Activated CD4-positive, alpha-beta T cell treated with anti-CD3 and anti-CD28 coated beads, Interleukin-2, amount 10 ng/mL, durations not matched to agents 7 days and 5 days (primary cell): ENCODE results near the gene MYCBP2. TPM values are rescaled to one million over a fixed set of nuclear protein-coding genes. Genes with fewer than 3 reads are reported as not detected.
"Not testable (repeated sequence)": the region's sequence is repeated elsewhere in the genome, so short reads cannot be mapped to it uniquely, and the experiment has no call there.

Experiments
- CTCF ChIA-PET: fragments of 350-600 bp; sonication (Branson Sonifier 250); formaldehyde crosslinking; loops from one replicate; lab custom pipeline; 2021; ENCODE audit warnings: antibody characterized with exemption; lab: Charles Lee
- POLR2A ChIA-PET: fragments of 350-600 bp; sonication (Branson Sonifier 250); formaldehyde crosslinking; loops from one replicate; lab custom pipeline; 2021; ENCODE audit warnings: antibody characterized with exemption; lab: Charles Lee
- DNase-seq: peaks from one replicate; pipeline ENCODE4 v3.0.0-alpha.2; 2020
- H3K27ac Mint-ChIP-seq: one replicate; pipeline ENCODE4 v1.8.0; 2021; ENCODE audit warnings: mild to moderate bottlenecking, moderate library complexity, mixed read lengths
- H3K27me3 Mint-ChIP-seq: one replicate; pipeline ENCODE4 v1.8.0; 2021; ENCODE audit warnings: mixed read lengths
- H3K36me3 Mint-ChIP-seq: one replicate; pipeline ENCODE4 v1.8.0; 2021; ENCODE audit warnings: low read depth, mixed read lengths
- H3K4me1 Mint-ChIP-seq: one replicate; pipeline ENCODE4 v1.8.0; 2021; ENCODE audit warnings: mixed read lengths
- H3K4me3 Mint-ChIP-seq: one replicate; pipeline ENCODE4 v1.8.0; 2021; ENCODE audit warnings: mild to moderate bottlenecking, moderate library complexity, mixed read lengths
- H3K9me3 Mint-ChIP-seq: one replicate; pipeline ENCODE4 v1.8.0; 2021; ENCODE audit warnings: mixed read lengths
- total RNA-seq, 2 experiments: library from RNA; stranded (reverse); gene quantifications; one replicate each; pipeline ENCODE4 v1.2.3, GENCODE V29; 2021

The MYCBP2 gene
- total RNA-seq, 2 experiments from 2014 or later, result 118 to 129 TPM

GRCh38 chr13:77329911-77330584, 3.2 kb upstream of the MYCBP2 start:
- Mint-ChIP-seq H3K9me3 (no peaks in the 10 kb centered on the region), H3K4me3 (peak overlapping the region; percentile 95), H3K4me1 (peaks cover 30% of the 10 kb centered on the region), H3K27ac (peak overlapping the region; percentile 99), H3K27me3 (no peaks in the 10 kb centered on the region), H3K36me3 (peaks cover 9% of the 10 kb centered on the region)
- ChIA-PET POLR2A (no interaction called here), CTCF (interaction anchor here (0.6 to 1.5 kb wide), 3 partner anchors 9 to 13 kb away, joined by 3 read pairs; no protein-coding TSS in a partner anchor)
- no peak for DNase-seq

GRCh38 chr13:77329133-77329910, 2.4 kb upstream of the MYCBP2 start:
- Mint-ChIP-seq H3K27me3 (no peaks in the 10 kb centered on the region), H3K27ac (peak overlapping the region; percentile 99), H3K9me3 (no peaks in the 10 kb centered on the region), H3K36me3 (peaks cover 12% of the 10 kb centered on the region), H3K4me3 (peak overlapping the region; percentile 95), H3K4me1 (peaks cover 36% of the 10 kb centered on the region)
- ChIA-PET POLR2A (interaction anchor here (0.6 kb wide), 1 partner anchor 144 kb away, joined by 3 read pairs; no protein-coding TSS in a partner anchor), CTCF (interaction anchor here (1.2 to 1.5 kb wide), 2 partner anchors 8 to 12 kb away, joined by 3 read pairs; no protein-coding TSS in a partner anchor)
- peak; percentile 96 for DNase-seq

GRCh38 chr13:77328819-77329132, 1.9 kb upstream of the MYCBP2 start:
- Mint-ChIP-seq H3K36me3 (peaks cover 17% of the 10 kb centered on the region), H3K4me1 (peaks cover 41% of the 10 kb centered on the region), H3K9me3 (no peaks in the 10 kb centered on the region), H3K27me3 (no peaks in the 10 kb centered on the region), H3K27ac (peak overlapping the region; percentile 99), H3K4me3 (peak overlapping the region; percentile 95)
- no peak for DNase-seq
- ChIA-PET POLR2A (interaction anchor here (0.6 kb wide), 1 partner anchor 143 kb away, joined by 3 read pairs; no protein-coding TSS in a partner anchor), CTCF (interaction anchor here (1.2 kb wide), 1 partner anchor 8 kb away, joined by 3 read pairs; no protein-coding TSS in a partner anchor)

- DNase-seq, result peak; percentile 35
- H3K4me1 Mint-ChIP-seq, result peaks cover 63% of the 10 kb centered on the region
- H3K27me3 Mint-ChIP-seq, result no peaks in the 10 kb centered on the region
- ChIA-PET CTCF (interaction anchor here (2.0 kb wide), 1 partner anchor 13 kb away, joined by 5 read pairs; no protein-coding TSS in a partner anchor), POLR2A (no interaction called here)
- peaks cover 26% of the 10 kb centered on the region for H3K36me3 Mint-ChIP-seq
- H3K27ac Mint-ChIP-seq, result peak overlapping the region; percentile 96
- H3K9me3 Mint-ChIP-seq, result no peaks in the 10 kb centered on the region
- H3K4me3 Mint-ChIP-seq, result peak overlapping the region; percentile 93
These were observed 1.4 kb downstream of the MYCBP2 start for GRCh38 chr13:77325371-77325980.

- CTCF ChIA-PET, result no interaction called here
- POLR2A ChIA-PET, result no interaction called here
- Mint-ChIP-seq H3K4me1 (peaks cover 73% of the 10 kb centered on the region), H3K27me3 (no peaks in the 10 kb centered on the region), H3K36me3 (peaks cover 28% of the 10 kb centered on the region), H3K9me3 (no peaks in the 10 kb centered on the region), H3K4me3 (peak overlapping the region; percentile 93), H3K27ac (peak overlapping the region; percentile 65)
- DNase-seq, result no peak
These were observed 3.0 kb downstream of the MYCBP2 start for GRCh38 chr13:77323858-77324257.

GRCh38 chr13:77319536-77319935, 7.4 kb downstream of the MYCBP2 start:
- Mint-ChIP-seq H3K36me3 (peaks cover 22% of the 10 kb centered on the region), H3K4me3 (no peak overlapping the region), H3K27ac (peak overlapping the region; percentile 3), H3K4me1 (peaks cover 78% of the 10 kb centered on the region), H3K27me3 (no peaks in the 10 kb centered on the region), H3K9me3 (no peaks in the 10 kb centered on the region)
- CTCF ChIA-PET, result interaction anchor here (1.0 kb wide), 1 partner anchor 179 kb away, joined by 3 read pairs; no protein-coding TSS in a partner anchor
- POLR2A ChIA-PET, result no interaction called here
- no peak for DNase-seq

GRCh38 chr13:77318741-77319140, 8.2 kb downstream of the MYCBP2 start:
- POLR2A ChIA-PET, result no interaction called here
- Mint-ChIP-seq H3K36me3 (peaks cover 19% of the 10 kb centered on the region), H3K9me3 (no peaks in the 10 kb centered on the region), H3K4me1 (peaks cover 78% of the 10 kb centered on the region), H3K4me3 (no peak overlapping the region), H3K27ac (no peak overlapping the region), H3K27me3 (no peaks in the 10 kb centered on the region)
- no peak for DNase-seq
- CTCF ChIA-PET, result interaction anchor here (1.0 kb wide), 1 partner anchor 18 kb away, joined by 3 read pairs; no protein-coding TSS in a partner anchor

- ChIA-PET CTCF (no interaction called here), POLR2A (no interaction called here)
- no peak overlapping the region for H3K4me3 Mint-ChIP-seq
- H3K9me3 Mint-ChIP-seq, result no peaks in the 10 kb centered on the region
- H3K27ac Mint-ChIP-seq, result no peak overlapping the region
- DNase-seq, result no peak
- H3K4me1 Mint-ChIP-seq, result peaks cover 71% of the 10 kb centered on the region
- no peaks in the 10 kb centered on the region for H3K27me3 Mint-ChIP-seq
- peaks cover 13% of the 10 kb centered on the region for H3K36me3 Mint-ChIP-seq
These were observed 10.5 kb downstream of the MYCBP2 start for GRCh38 chr13:77316430-77316829.

- CTCF ChIA-PET, POLR2A ChIA-PET: not testable (repeated sequence)
These were observed 11.4 kb downstream of the MYCBP2 start for GRCh38 chr13:77315509-77315908.

GRCh38 chr13:77313923-77314322, 13.0 kb downstream of the MYCBP2 start:
- H3K4me3 Mint-ChIP-seq, result no peak overlapping the region
- no peaks in the 10 kb centered on the region for H3K27me3 Mint-ChIP-seq
- H3K36me3 Mint-ChIP-seq, result peaks cover 20% of the 10 kb centered on the region
- no peak overlapping the region for H3K27ac Mint-ChIP-seq
- DNase-seq, result no peak
- no peaks in the 10 kb centered on the region for H3K9me3 Mint-ChIP-seq
- ChIA-PET CTCF (interaction anchor here (0.7 kb wide), 2 partner anchors 28 to 1365 kb away, joined by 3 to 5 read pairs; no protein-coding TSS in a partner anchor), POLR2A (no interaction called here)
- peaks cover 75% of the 10 kb centered on the region for H3K4me1 Mint-ChIP-seq

More at GRCh38 chr13:77315509-77315908, 11.4 kb downstream of the MYCBP2 start:
- Mint-ChIP-seq H3K36me3 (peaks cover 15% of the 10 kb centered on the region), H3K4me1 (peaks cover 72% of the 10 kb centered on the region)
- H3K9me3 Mint-ChIP-seq, H3K27ac Mint-ChIP-seq, DNase-seq, H3K4me3 Mint-ChIP-seq, H3K27me3 Mint-ChIP-seq: not testable (repeated sequence)

GRCh38 chr13:77312311-77312710, 14.6 kb downstream of the MYCBP2 start:
- no peaks in the 10 kb centered on the region for H3K27me3 Mint-ChIP-seq
- H3K27ac Mint-ChIP-seq, result no peak overlapping the region
- peaks cover 80% of the 10 kb centered on the region for H3K4me1 Mint-ChIP-seq
- H3K36me3 Mint-ChIP-seq, result peaks cover 19% of the 10 kb centered on the region
- ChIA-PET CTCF (no interaction called here), POLR2A (no interaction called here)
- peaks cover 2% of the 10 kb centered on the region for H3K9me3 Mint-ChIP-seq
- H3K4me3 Mint-ChIP-seq, result no peak overlapping the region
- DNase-seq, result no peak

- Mint-ChIP-seq H3K9me3 (peaks cover 2% of the 10 kb centered on the region), H3K27me3 (no peaks in the 10 kb centered on the region), H3K36me3 (peaks cover 16% of the 10 kb centered on the region), H3K27ac (no peak overlapping the region), H3K4me3 (no peak overlapping the region), H3K4me1 (peaks cover 77% of the 10 kb centered on the region)
- CTCF ChIA-PET, result no interaction called here
- POLR2A ChIA-PET, result no interaction called here
- no peak for DNase-seq
These were observed 16.2 kb downstream of the MYCBP2 start for GRCh38 chr13:77310579-77311279.
